HG02852 (cell line): ENCODE results near the gene COL9A3.

Source experiments
- ATAC-seq: cut with Tn5 transposase; IDR thresholded peaks from one replicate; pipeline ENCODE4 v1.9.1; 2021; ENCODE audit warnings: mild to moderate bottlenecking, moderate library complexity; ENCODE audit not compliant: unreplicated experiment

COL9A3 gene

GRCh38 chr20:62796699-62797491, 20.0 kb upstream of the COL9A3 start:
- peak; percentile 11 for ATAC-seq

- no peak for ATAC-seq
These were observed 18.9 kb upstream of the COL9A3 start for GRCh38 chr20:62797671-62798532.

- no peak for ATAC-seq
These were observed 17.8 kb upstream of the COL9A3 start for GRCh38 chr20:62799036-62799435.

- no peak for ATAC-seq
These were observed 17.4 kb upstream of the COL9A3 start for GRCh38 chr20:62799459-62799858.

- ATAC-seq, result no peak
These were observed 17.0 kb upstream of the COL9A3 start for GRCh38 chr20:62799873-62800272.

- no peak for ATAC-seq
These were observed 16.3 kb upstream of the COL9A3 start for GRCh38 chr20:62800314-62801259.

GRCh38 chr20:62801284-62802010, 15.4 kb upstream of the COL9A3 start:
- no peak for ATAC-seq

- no peak for ATAC-seq
These were observed 14.7 kb upstream of the COL9A3 start for GRCh38 chr20:62802026-62802712.

GRCh38 chr20:62804021-62804626, 12.7 kb upstream of the COL9A3 start:
- ATAC-seq, result no peak

- no peak for ATAC-seq
These were observed 12.2 kb upstream of the COL9A3 start, which contains the start of gene OGFR for GRCh38 chr20:62804627-62805154. TSS of gene OGFR (plus strand) at chr20:62804835. CDS start at chr20:62804860, 25 bp downstream.

GRCh38 chr20:62805155-62805710, 11.6 kb upstream of the COL9A3 start:
- ATAC-seq, result no peak

GRCh38 chr20:62805711-62806382, 11.0 kb upstream of the COL9A3 start:
- ATAC-seq, result no peak

- ATAC-seq, result no peak
These were observed 10.3 kb upstream of the COL9A3 start for GRCh38 chr20:62806383-62807050.

GRCh38 chr20:62807444-62808210, 9.2 kb upstream of the COL9A3 start:
- no peak for ATAC-seq

- no peak for ATAC-seq
These were observed 8.5 kb upstream of the COL9A3 start for GRCh38 chr20:62808211-62808865.
